HepG2 (cell line): Measurements from ENCODE around the gene CCDC180. TPM values are rescaled to one million over a fixed set of nuclear protein-coding genes. Genes with fewer than 3 reads are reported as not detected.

Experiments
- ADNP ChIP-seq: sonication (generic); formaldehyde crosslinking; IDR thresholded peaks from 2 replicates; pipeline ENCODE4 v1.4.0; 2020; ENCODE audit warnings: missing genetic modification reagents
- DNMT1 ChIP-seq: sonication (generic); formaldehyde crosslinking; IDR thresholded peaks from 2 replicates; pipeline ENCODE4 v1.5.1; 2020; ENCODE audit warnings: mild to moderate bottlenecking, missing genetic modification reagents
- HOXA3 ChIP-seq: sonication (generic); formaldehyde crosslinking; IDR thresholded peaks from 2 replicates; pipeline ENCODE4 v1.5.0; 2020; ENCODE audit warnings: missing genetic modification reagents
- HOXA7 ChIP-seq: sonication (generic); formaldehyde crosslinking; IDR thresholded peaks from 2 replicates; pipeline ENCODE4 v1.8.1; 2022; ENCODE audit warnings: mild to moderate bottlenecking, missing genetic modification reagents, moderate library complexity
- KAT8 ChIP-seq: IDR thresholded peaks from 2 replicates; pipeline ENCODE4 v1.6.1; 2016; ENCODE audit warnings: missing genetic modification reagents, missing compliant biosample characterization
- KLF11 ChIP-seq: IDR thresholded peaks from 2 replicates; pipeline ENCODE4 v1.6.1; 2016; ENCODE audit warnings: missing compliant biosample characterization
- LCORL ChIP-seq, 2 experiments: fragments of 450-650 bp in 1 of 2; sonication (generic) in 1 of 2; formaldehyde crosslinking in 1 of 2; IDR thresholded peaks; 2 replicates each; pipeline versions ENCODE4 v1.5.0 to v1.6.1; 2017 to 2020; ENCODE audit warnings: antibody characterized with exemption in 1 of 2, missing genetic modification reagents in 1 of 2
- MAFK ChIP-seq, 2 experiments: IDR thresholded peaks in 1 of 2; conservative IDR thresholded peaks in 1 of 2; 2 replicates each; pipeline ENCODE4 v1.6.1; 2011; ENCODE audit warnings: improper control_type of control experiment in 2 of 2, low read length in 2 of 2
- MED1 ChIP-seq: sonication (generic); formaldehyde crosslinking; IDR thresholded peaks from 2 replicates; pipeline ENCODE4 v1.4.0; 2020; ENCODE audit warnings: missing genetic modification reagents
- NCOA1 ChIP-seq: sonication (generic); formaldehyde crosslinking; IDR thresholded peaks from 2 replicates; pipeline ENCODE4 v1.9.0; 2021; ENCODE audit warnings: missing genetic modification reagents
- NCOR1 ChIP-seq: fragments of 200-600 bp; sonication (generic); IDR thresholded peaks from 2 replicates; pipeline ENCODE4 v1.7.0; 2017; ENCODE audit warnings: antibody characterized with exemption, low read length, borderline replicate concordance
- NR2F1 ChIP-seq, 2 experiments: fragments of 450-650 bp in 1 of 2; formaldehyde crosslinking in 1 of 2; IDR thresholded peaks; 2 replicates each; pipeline versions ENCODE4 v1.5.0 to v1.6.1; 2016 to 2020; ENCODE audit warnings: mild to moderate bottlenecking in 1 of 2, missing compliant biosample characterization in 1 of 2, missing genetic modification reagents in 1 of 2, moderate library complexity in 1 of 2
- RARA ChIP-seq: IDR thresholded peaks from 2 replicates; pipeline ENCODE4 v1.6.1; 2016; ENCODE audit warnings: missing genetic modification reagents, missing compliant biosample characterization
- RXRB ChIP-seq: IDR thresholded peaks from 2 replicates; pipeline ENCODE4 v1.6.1; 2016; ENCODE audit warnings: borderline replicate concordance, missing genetic modification reagents, missing compliant biosample characterization
- SOX5 ChIP-seq: IDR thresholded peaks from 2 replicates; pipeline ENCODE4 v1.6.1; 2016; ENCODE audit warnings: borderline replicate concordance
- SP1 ChIP-seq, 2 experiments: fragments of 450-650 bp in 1 of 2; sonication (generic) in 1 of 2; formaldehyde crosslinking in 1 of 2; IDR thresholded peaks; 2 replicates each; pipeline versions ENCODE4 v1.4.0 to v1.6.1; 2016 to 2020; ENCODE audit warnings: missing genetic modification reagents in 1 of 2
- ZNF501 ChIP-seq: sonication (generic); formaldehyde crosslinking; IDR thresholded peaks from 2 replicates; pipeline ENCODE4 v1.5.1; 2020; ENCODE audit warnings: mild to moderate bottlenecking, moderate library complexity, missing genetic modification reagents
- ZSCAN21 ChIP-seq: sonication (generic); formaldehyde crosslinking; IDR thresholded peaks from 2 replicates; pipeline ENCODE4 v1.8.0; 2022; ENCODE audit warnings: mild to moderate bottlenecking, missing genetic modification reagents, moderate library complexity, borderline replicate concordance
- ZSCAN31 ChIP-seq: sonication (generic); formaldehyde crosslinking; IDR thresholded peaks from 2 replicates; pipeline ENCODE4 v1.5.0; 2020; ENCODE audit warnings: low read depth, mild to moderate bottlenecking, missing genetic modification reagents
- polyA plus RNA-seq, 8 experiments: library from polyadenylated mRNA; depleted of rRNA in 3 of 8; stranded (reverse) in 7 of 8; unstranded in 1 of 8; fragments of >200 nt; fragmentation: Illumina TruSeq in 4 of 8; extraction: Trizol in 4 of 8; gene quantifications; 2 replicates each; pipeline versions ENCODE4 v1.2.1 to v1.2.3, GENCODE V29; 2011 to 2016; ENCODE audit warnings: low read depth in 4 of 8, missing spikeins in 1 of 8, mixed read lengths in 1 of 8; ENCODE audit not compliant: insufficient read depth in 1 of 8
- total RNA-seq, 5 experiments: library from RNA; depleted of rRNA; stranded (reverse); fragments of >200 nt; fragmentation: Illumina TruSeq; extraction: Trizol; gene quantifications; 2 replicates each; pipeline ENCODE4 v1.2.3, GENCODE V29; 2016; ENCODE audit warnings: low read depth in 1 of 5
- TF ChIP-seq, protein P1 (sequence below): fragments of 450-650 bp; IDR thresholded peaks from 2 replicates; pipeline ENCODE4 v1.6.1; 2017
- TF ChIP-seq, protein P2 (sequence below): sonication (generic); formaldehyde crosslinking; IDR thresholded peaks from 2 replicates; pipeline ENCODE4 v1.4.0; 2020; ENCODE audit warnings: mild to moderate bottlenecking, missing genetic modification reagents, borderline replicate concordance
- TF ChIP-seq, protein P3 (sequence below): sonication (generic); formaldehyde crosslinking; IDR thresholded peaks from 2 replicates; pipeline ENCODE4 v1.9.0; 2021; ENCODE audit warnings: missing genetic modification reagents, mild to moderate bottlenecking, borderline replicate concordance
- TF ChIP-seq, protein P4 (sequence below): sonication (generic); IDR thresholded peaks from 2 replicates; pipeline ENCODE4 v1.6.1; 2016; ENCODE audit warnings: low read depth, borderline replicate concordance
- TF ChIP-seq, protein P5 (sequence below): sonication (generic); formaldehyde crosslinking; IDR thresholded peaks from 2 replicates; pipeline ENCODE4 v1.8.0; 2022; ENCODE audit warnings: low read depth, missing genetic modification reagents

Gene CCDC180
- total and polyA plus RNA-seq, 2 of the 13 experiments (the other 11 are each of a cell fraction or from before 2014, with no cell fraction given), result 2.2 to 2.5 TPM

DNA sequence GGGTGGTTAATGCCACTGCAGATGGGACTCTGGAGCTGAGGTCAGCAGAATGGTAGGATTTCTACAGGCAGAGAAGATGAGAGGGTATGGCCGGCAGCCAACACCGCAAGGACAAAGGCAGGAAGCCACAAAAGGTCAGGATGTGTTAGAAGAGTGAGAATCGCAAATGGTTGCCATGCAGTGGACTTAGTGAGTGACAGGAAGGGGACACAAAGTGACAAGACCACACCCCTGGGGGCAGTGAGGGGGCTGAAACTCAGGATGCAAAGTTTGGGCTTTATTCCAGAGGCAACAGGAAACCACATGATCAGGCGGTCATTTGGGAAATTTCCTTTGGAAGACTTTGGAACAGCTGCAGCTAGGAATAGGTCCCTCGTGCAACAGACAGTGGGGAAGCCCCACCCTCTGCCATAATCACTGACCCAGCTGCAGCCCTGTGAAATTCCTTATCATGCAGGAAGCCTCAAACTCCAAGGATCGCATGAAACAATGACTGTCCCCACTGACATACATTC is 14.2 kb upstream of the CCDC180 start (continued):
- TF ChIP-seq, protein P1, sequence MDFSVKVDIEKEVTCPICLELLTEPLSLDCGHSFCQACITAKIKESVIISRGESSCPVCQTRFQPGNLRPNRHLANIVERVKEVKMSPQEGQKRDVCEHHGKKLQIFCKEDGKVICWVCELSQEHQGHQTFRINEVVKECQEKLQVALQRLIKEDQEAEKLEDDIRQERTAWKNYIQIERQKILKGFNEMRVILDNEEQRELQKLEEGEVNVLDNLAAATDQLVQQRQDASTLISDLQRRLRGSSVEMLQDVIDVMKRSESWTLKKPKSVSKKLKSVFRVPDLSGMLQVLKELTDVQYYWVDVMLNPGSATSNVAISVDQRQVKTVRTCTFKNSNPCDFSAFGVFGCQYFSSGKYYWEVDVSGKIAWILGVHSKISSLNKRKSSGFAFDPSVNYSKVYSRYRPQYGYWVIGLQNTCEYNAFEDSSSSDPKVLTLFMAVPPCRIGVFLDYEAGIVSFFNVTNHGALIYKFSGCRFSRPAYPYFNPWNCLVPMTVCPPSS, result no peak
- TF ChIP-seq HOXA7 (CRISPR knock-in tag) (no peak), ZNF501 (CRISPR knock-in tag) (no peak), LCORL (IDR thresholded peaks at IDR 0.05) (no peak), LCORL (CRISPR knock-in tag; IDR thresholded peaks at IDR 0.05) (peak; percentile 96), SOX5 (peak; percentile 94), NCOA1 (CRISPR knock-in tag) (no peak), RXRB (CRISPR knock-in tag) (peak; percentile 77), HOXA3 (CRISPR knock-in tag) (peak; percentile 56), SP1 (IDR thresholded peaks at IDR 0.05) (no peak), SP1 (CRISPR knock-in tag; IDR thresholded peaks at IDR 0.05) (0 out of 2 replicates have a peak, but pooled peaks have one; percentile 19), DNMT1 (CRISPR knock-in tag) (no peak), NCOR1 (peak; percentile 55; the same call in 1 of the 2 replicates), ZSCAN21 (0 out of 2 replicates have a peak, but pooled peaks have one; percentile 35), KLF11 (CRISPR knock-in tag) (no peak), NR2F1 (CRISPR knock-in tag; IDR thresholded peaks at IDR 0.05) (peak; percentile 61 to 62; a peak in 2 of 4 replicates), ADNP (CRISPR knock-in tag) (no peak), ZSCAN31 (CRISPR knock-in tag) (no peak), MAFK (conservative IDR thresholded peaks at IDR 0.05 in 1 of 2, IDR thresholded peaks at IDR 0.05 in 1 of 2; ENCODE audit: low read length in 2 of 2) (peak; percentile 88 to 93), RARA (CRISPR knock-in tag) (peak; percentile 68; the same call in 1 of the 2 replicates), KAT8 (CRISPR knock-in tag) (peak; percentile 62; the same call in 1 of the 2 replicates), MED1 (CRISPR knock-in tag) (peak; percentile 51)
- TF ChIP-seq, protein P2, sequence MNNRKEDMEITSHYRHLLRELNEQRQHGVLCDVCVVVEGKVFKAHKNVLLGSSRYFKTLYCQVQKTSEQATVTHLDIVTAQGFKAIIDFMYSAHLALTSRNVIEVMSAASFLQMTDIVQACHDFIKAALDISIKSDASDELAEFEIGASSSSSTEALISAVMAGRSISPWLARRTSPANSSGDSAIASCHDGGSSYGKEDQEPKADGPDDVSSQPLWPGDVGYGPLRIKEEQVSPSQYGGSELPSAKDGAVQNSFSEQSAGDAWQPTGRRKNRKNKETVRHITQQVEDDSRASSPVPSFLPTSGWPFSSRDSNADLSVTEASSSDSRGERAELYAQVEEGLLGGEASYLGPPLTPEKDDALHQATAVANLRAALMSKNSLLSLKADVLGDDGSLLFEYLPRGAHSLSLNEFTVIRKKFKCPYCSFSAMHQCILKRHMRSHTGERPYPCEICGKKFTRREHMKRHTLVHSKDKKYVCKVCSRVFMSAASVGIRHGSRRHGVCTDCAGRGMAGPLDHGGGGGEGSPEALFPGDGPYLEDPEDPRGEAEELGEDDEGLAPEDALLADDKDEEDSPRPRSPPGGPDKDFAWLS (CRISPR knock-in tag), result no peak
- TF ChIP-seq, protein P3, sequence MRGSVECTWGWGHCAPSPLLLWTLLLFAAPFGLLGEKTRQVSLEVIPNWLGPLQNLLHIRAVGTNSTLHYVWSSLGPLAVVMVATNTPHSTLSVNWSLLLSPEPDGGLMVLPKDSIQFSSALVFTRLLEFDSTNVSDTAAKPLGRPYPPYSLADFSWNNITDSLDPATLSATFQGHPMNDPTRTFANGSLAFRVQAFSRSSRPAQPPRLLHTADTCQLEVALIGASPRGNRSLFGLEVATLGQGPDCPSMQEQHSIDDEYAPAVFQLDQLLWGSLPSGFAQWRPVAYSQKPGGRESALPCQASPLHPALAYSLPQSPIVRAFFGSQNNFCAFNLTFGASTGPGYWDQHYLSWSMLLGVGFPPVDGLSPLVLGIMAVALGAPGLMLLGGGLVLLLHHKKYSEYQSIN, result no peak
- TF ChIP-seq, protein P4, sequence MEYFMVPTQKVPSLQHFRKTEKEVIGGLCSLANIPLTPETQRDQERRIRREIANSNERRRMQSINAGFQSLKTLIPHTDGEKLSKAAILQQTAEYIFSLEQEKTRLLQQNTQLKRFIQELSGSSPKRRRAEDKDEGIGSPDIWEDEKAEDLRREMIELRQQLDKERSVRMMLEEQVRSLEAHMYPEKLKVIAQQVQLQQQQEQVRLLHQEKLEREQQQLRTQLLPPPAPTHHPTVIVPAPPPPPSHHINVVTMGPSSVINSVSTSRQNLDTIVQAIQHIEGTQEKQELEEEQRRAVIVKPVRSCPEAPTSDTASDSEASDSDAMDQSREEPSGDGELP, result peak; percentile 62; the same call in 1 of the 2 replicates
- TF ChIP-seq, protein P5, sequence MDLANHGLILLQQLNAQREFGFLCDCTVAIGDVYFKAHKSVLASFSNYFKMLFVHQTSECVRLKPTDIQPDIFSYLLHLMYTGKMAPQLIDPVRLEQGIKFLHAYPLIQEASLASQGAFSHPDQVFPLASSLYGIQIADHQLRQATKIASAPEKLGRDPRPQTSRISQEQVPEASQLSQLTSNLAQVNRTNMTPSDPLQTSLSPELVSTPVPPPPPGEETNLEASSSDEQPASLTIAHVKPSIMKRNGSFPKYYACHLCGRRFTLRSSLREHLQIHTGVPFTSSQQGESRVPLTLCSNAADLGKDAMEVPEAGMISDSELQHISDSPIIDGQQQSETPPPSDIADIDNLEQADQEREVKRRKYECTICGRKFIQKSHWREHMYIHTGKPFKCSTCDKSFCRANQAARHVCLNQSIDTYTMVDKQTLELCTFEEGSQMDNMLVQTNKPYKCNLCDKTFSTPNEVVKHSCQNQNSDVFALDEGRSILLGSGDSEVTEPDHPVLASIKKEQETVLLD (CRISPR knock-in tag), result no peak
